Keratinocyte (primary cell): ENCODE results near the gene CACNB3. TPM values are rescaled to one million over a fixed set of nuclear protein-coding genes. Genes with fewer than 3 reads are reported as not detected.
A peak's percentile ranks its signal among the peaks of the same experiment; 100 is the strongest.

ENCODE experiments used
- DNase-seq: peaks from one replicate; pipeline ENCODE4 v3.0.0-alpha.2; 2011; ENCODE audit warnings: low read depth, missing footprints, low spot score
- FAIRE-seq: peaks from 2 replicates; lab custom pipeline; 2011; peaks lifted over from hg19 to GRCh38; lab: Jason Lieb, UNC
- H2AFZ ChIP-seq: 2 replicates; pipeline ENCODE4 v1.6.0; 2012; ENCODE audit warnings: low read length, control low read depth, inconsistent platforms; ENCODE audit not compliant: control insufficient read depth
- H3K27ac ChIP-seq: 2 replicates; pipeline ENCODE4 v1.5.1; 2011; ENCODE audit warnings: low read length; ENCODE audit not compliant: control insufficient read depth, insufficient read depth
- H3K27me3 ChIP-seq: 3 replicates; pipeline ENCODE4 v1.6.0; 2011; ENCODE audit warnings: low read length; ENCODE audit not compliant: control insufficient read depth, insufficient read depth; ENCODE audit errors: extremely low read depth
- H3K36me3 ChIP-seq, 2 experiments: 2 replicates in 1 of 2; 3 replicates in 1 of 2; pipeline ENCODE4 v1.5.1; 2011; ENCODE audit warnings: low read length in 2 of 2, mild to moderate bottlenecking in 1 of 2; ENCODE audit not compliant: control insufficient read depth in 2 of 2, insufficient read depth in 2 of 2; ENCODE audit errors: extremely low read depth in 1 of 2
- H3K4me1 ChIP-seq: 3 replicates; pipeline ENCODE4 v1.5.1; 2011; ENCODE audit warnings: low read length; ENCODE audit not compliant: control insufficient read depth, insufficient read depth; ENCODE audit errors: extremely low read depth
- H3K4me2 ChIP-seq: 3 replicates; pipeline ENCODE4 v1.6.0; 2011; ENCODE audit warnings: low read depth, low read length; ENCODE audit not compliant: control insufficient read depth, insufficient read depth; ENCODE audit errors: extremely low read depth
- H3K4me3 ChIP-seq, 3 experiments: fragments of 200-600 bp in 1 of 3; sonication (generic) in 1 of 3; 2 replicates in 2 of 3; 3 replicates in 1 of 3; pipeline ENCODE4 v1.5.1; 2011 to 2016; ENCODE audit warnings: low read length in 3 of 3, mild to moderate bottlenecking in 3 of 3, control low read depth in 2 of 3, inconsistent platforms in 1 of 3, low read depth in 1 of 3, mixed read lengths in 1 of 3, mixed run types in 1 of 3, moderate library complexity in 1 of 3; ENCODE audit not compliant: control insufficient read depth in 2 of 3, insufficient read depth in 2 of 3; ENCODE audit errors: extremely low read depth in 1 of 3
- H3K79me2 ChIP-seq: 2 replicates; pipeline ENCODE4 v1.6.0; 2012; ENCODE audit warnings: low read length; ENCODE audit not compliant: control insufficient read depth, insufficient read depth
- H3K9ac ChIP-seq: 3 replicates; pipeline ENCODE4 v1.6.0; 2011; ENCODE audit warnings: low read length; ENCODE audit not compliant: control insufficient read depth, insufficient read depth; ENCODE audit errors: extremely low read depth
- H3K9me1 ChIP-seq: 3 replicates; pipeline ENCODE4 v1.6.0; 2011; ENCODE audit warnings: low read length; ENCODE audit not compliant: control insufficient read depth, insufficient read depth; ENCODE audit errors: extremely low read depth
- H3K9me3 ChIP-seq: 2 replicates; pipeline ENCODE4 v1.5.1; 2012; ENCODE audit warnings: low read depth, low read length; ENCODE audit not compliant: control insufficient read depth
- H4K20me1 ChIP-seq: 3 replicates; pipeline ENCODE4 v1.6.0; 2011; ENCODE audit warnings: low read length; ENCODE audit not compliant: control insufficient read depth, insufficient read depth; ENCODE audit errors: extremely low read depth
- CTCF ChIP-seq, 3 experiments: IDR thresholded peaks in 1 of 3; conservative IDR thresholded peaks in 1 of 3; optimal IDR thresholded peaks in 1 of 3; 2 replicates in 2 of 3; 3 replicates in 1 of 3; pipeline versions ENCODE3 to v1.5.1; 2011; ENCODE audit warnings: low read length in 3 of 3, mild to moderate bottlenecking in 3 of 3, moderate library complexity in 2 of 3, control low read depth in 1 of 3, inconsistent platforms in 1 of 3; ENCODE audit not compliant: insufficient read depth in 2 of 3; ENCODE audit errors: extremely low read depth in 1 of 3
- EZH2 ChIP-seq: IDR thresholded peaks from one replicate; pipeline ENCODE4 v1.6.1; 2012; ENCODE audit warnings: inconsistent platforms, mild to moderate bottlenecking, low read length, moderate library complexity
- dilution Hi-C: fragments of 300-500 bp; cut with MboI; formaldehyde crosslinking; loops from one replicate; pipeline ENCODE4 v1.7.0; 2020; ENCODE audit warnings: low sequenced_read_pairs; ENCODE audit not compliant: extremely low pct_ligation_motif_present
- polyA plus RNA-seq, 5 experiments: library from polyadenylated mRNA; depleted of rRNA in 3 of 5; stranded (reverse) in 3 of 5; stranded (forward) in 1 of 5; unstranded in 1 of 5; fragments of >200 nt; gene quantifications; 1 replicate in 1 of 5; 2 replicates in 3 of 5; 3 replicates in 1 of 5; pipeline versions ENCODE4 v1.2.1 to v1.2.3, GENCODE V29; 2011 to 2012; ENCODE audit warnings: missing spikeins in 2 of 5, low read depth in 1 of 5, low replicate concordance in 1 of 5

Gene CACNB3
- polyA plus RNA-seq, 1 donor (not counting 4 experiments of a cell fraction or from before 2014, with no cell fraction given): 16.1 TPM

- TF ChIP-seq EZH2 (no peak), CTCF (optimal IDR thresholded peaks at IDR 0.05 in 1 of 3, IDR thresholded peaks at IDR 0.05 in 1 of 3, conservative IDR thresholded peaks at IDR 0.05 in 1 of 3; ENCODE audit: extremely low read depth in 1 of 3, insufficient read depth in 2 of 3, low read length in 3 of 3) (peak; percentile 83 to 99 (median 94))
- Histone ChIP-seq H3K79me2 (no peaks in the 10 kb centered on the region), H3K27ac (no peak overlapping the region), H3K9me3 (no peaks in the 10 kb centered on the region), H2AFZ (peak overlapping the region; percentile 89), H3K4me1 (peaks cover 14% of the 10 kb centered on the region), H3K4me2 (peak overlapping the region; percentile 29), H3K27me3 (no peaks in the 10 kb centered on the region), H3K9ac (no peak overlapping the region), H3K4me3 (no peak overlapping the region), H3K9me1 (no peaks in the 10 kb centered on the region), H4K20me1 (no peaks in the 10 kb centered on the region), H3K36me3 (no peaks in the 10 kb centered on the region)
- DNase-seq (no peak), FAIRE-seq (peak; percentile 92)
- dilution Hi-C loops: no loop called here
These were observed 22.5 kb upstream of the CACNB3 start for GRCh38 chr12:48795550-48796455.

- Histone ChIP-seq H4K20me1 (no peaks in the 10 kb centered on the region), H3K9me3 (no peaks in the 10 kb centered on the region), H3K9ac (no peak overlapping the region), H3K27ac (no peak overlapping the region), H3K79me2 (no peaks in the 10 kb centered on the region), H3K27me3 (no peaks in the 10 kb centered on the region), H3K9me1 (no peaks in the 10 kb centered on the region), H3K36me3 (no peaks in the 10 kb centered on the region), H2AFZ (no peak overlapping the region), H3K4me2 (no peak overlapping the region), H3K4me3 (no peak overlapping the region), H3K4me1 (peaks cover 14% of the 10 kb centered on the region)
- dilution Hi-C loops: no loop called here
- DNase-seq: no peak
- TF ChIP-seq CTCF (optimal IDR thresholded peaks at IDR 0.05 in 1 of 3, IDR thresholded peaks at IDR 0.05 in 1 of 3, conservative IDR thresholded peaks at IDR 0.05 in 1 of 3; ENCODE audit: extremely low read depth in 1 of 3, insufficient read depth in 2 of 3, low read length in 3 of 3) (no peak), EZH2 (no peak)
- no peak for FAIRE-seq
These were observed 21.3 kb upstream of the CACNB3 start for GRCh38 chr12:48796976-48797375.
